Uterus (tissue), 4 donors: ENCODE results near the gene CARD11. TPM values are rescaled to one million over a fixed set of nuclear protein-coding genes. Genes with fewer than 3 reads are reported as not detected.

ENCODE experiments used
- DNase-seq, 2 donors: peaks; one replicate each; pipeline ENCODE4 v3.0.0-alpha.2; 2019 to 2020
- H3K27ac ChIP-seq, 2 donors: fragments of 200-600 bp; sonication (generic); 1 replicate in 1 of 2; 2 replicates in 1 of 2; pipeline ENCODE4 v1.5.1; 2016 to 2018
- H3K27me3 ChIP-seq, 2 donors: fragments of 200-600 bp; sonication (generic); one replicate each; pipeline ENCODE4 v1.5.1; 2018 to 2019; ENCODE audit warnings: control low read depth in 1 of 2
- H3K36me3 ChIP-seq, 2 donors: fragments of 200-600 bp; sonication (generic); one replicate each; pipeline ENCODE4 v1.5.1; 2019; ENCODE audit warnings: control low read depth in 1 of 2
- H3K4me1 ChIP-seq, 2 donors: fragments of 200-600 bp; sonication (generic); one replicate each; pipeline ENCODE4 v1.5.1; 2018 to 2019; ENCODE audit warnings: control low read depth in 1 of 2
- H3K4me3 ChIP-seq, 2 donors: fragments of 200-600 bp; sonication (generic); 1 replicate in 1 of 2; 2 replicates in 1 of 2; pipeline ENCODE4 v1.5.1; 2018 to 2019; ENCODE audit warnings: mild to moderate bottlenecking in 1 of 2
- H3K9me3 ChIP-seq, 2 donors: fragments of 200-600 bp; sonication (generic); one replicate each; pipeline ENCODE4 v1.5.1; 2019; ENCODE audit warnings: control low read depth in 1 of 2
- CTCF ChIP-seq, 4 experiments: fragments of 200-600 bp in 2 of 4; fragments of 450-650 bp in 2 of 4; sonication (generic) in 2 of 4; IDR thresholded peaks; one replicate each; pipeline ENCODE4 v1.5.1; 2016 to 2019; ENCODE audit warnings: antibody characterized with exemption in 4 of 4, mild to moderate bottlenecking in 2 of 4, moderate library complexity in 1 of 4
- POLR2A ChIP-seq, 2 donors: fragments of 450-650 bp; IDR thresholded peaks; one replicate each; pipeline ENCODE4 v1.6.1; 2016; ENCODE audit warnings: antibody characterized with exemption in 2 of 2, mild to moderate bottlenecking in 1 of 2, moderate library complexity in 1 of 2
- intact Hi-C: fragments of 100-400 bp; cut with DNase I; formaldehyde crosslinking; loops from one replicate; pipeline ENCODE4 v1.15.1; 2023; ENCODE audit warnings: low total_unique reads
- total RNA-seq, 4 donors: library from RNA; depleted of rRNA in 3 of 4; stranded (reverse); fragments of >200 nt in 3 of 4; gene quantifications; one replicate each; pipeline versions ENCODE4 v1.1.0 to v1.2.4, GENCODE V29; 2014 to 2023
- donor health status: DM: yes; HTN: yes; CAD: no.

Gene CARD11
- total RNA-seq, 4 donors from 2014 or later, result 0.95 to 1.0 TPM; not detected in 2

GRCh38 chr7:3013975-3014792 lies 29.5 kb downstream of the CARD11 start:
- no peak overlapping the region for H3K4me3 ChIP-seq
- DNase-seq, result no peak
- H3K27ac ChIP-seq, result no peak overlapping the region
- TF ChIP-seq POLR2A (IDR thresholded peaks at IDR 0.05) (no peak), CTCF (IDR thresholded peaks at IDR 0.05) (no peak)
- no peaks in the 10 kb centered on the region for H3K4me1 ChIP-seq
- no peaks in the 10 kb centered on the region for H3K27me3 ChIP-seq
- intact Hi-C loops, result no loop called here
- H3K9me3 ChIP-seq, result no peaks in the 10 kb centered on the region
- H3K36me3 ChIP-seq, result no peaks in the 10 kb centered on the region

- intact Hi-C loops, result no loop called here
- H3K27ac ChIP-seq, result no peak overlapping the region
- DNase-seq, result no peak
- no peaks in the 10 kb centered on the region for H3K4me1 ChIP-seq
- H3K9me3 ChIP-seq, result no peaks in the 10 kb centered on the region
- TF ChIP-seq CTCF (IDR thresholded peaks at IDR 0.05), result no peak
- TF ChIP-seq POLR2A (IDR thresholded peaks at IDR 0.05), result no peak
- no peaks in the 10 kb centered on the region for H3K27me3 ChIP-seq
- H3K36me3 ChIP-seq, result no peaks in the 10 kb centered on the region
- H3K4me3 ChIP-seq, result no peak overlapping the region
Measured at GRCh38 chr7:3011211-3011852, 32.3 kb downstream of the CARD11 start.

- intact Hi-C loops, result no loop called here
Measured at GRCh38 chr7:3010161-3010560, 33.5 kb downstream of the CARD11 start.

GRCh38 chr7:3009086-3009485 lies 34.6 kb downstream of the CARD11 start:
- intact Hi-C loops, result no loop called here
- DNase-seq, result no peak
- Histone ChIP-seq H3K27ac (no peak overlapping the region), H3K4me3 (no peak overlapping the region), H3K27me3 (no peaks in the 10 kb centered on the region), H3K36me3 (no peaks in the 10 kb centered on the region), H3K9me3 (no peaks in the 10 kb centered on the region), H3K4me1 (no peaks in the 10 kb centered on the region)
- TF ChIP-seq POLR2A (IDR thresholded peaks at IDR 0.05) (no peak), CTCF (IDR thresholded peaks at IDR 0.05) (no peak)

More at GRCh38 chr7:3010161-3010560, 33.5 kb downstream of the CARD11 start:
- TF ChIP-seq POLR2A (IDR thresholded peaks at IDR 0.05) (no peak), CTCF (IDR thresholded peaks at IDR 0.05) (no peak)
- no peak overlapping the region for H3K27ac ChIP-seq
- H3K27me3 ChIP-seq, result no peaks in the 10 kb centered on the region
- H3K36me3 ChIP-seq, result no peaks in the 10 kb centered on the region
- no peak for DNase-seq
- H3K9me3 ChIP-seq, result no peaks in the 10 kb centered on the region
- H3K4me1 ChIP-seq, result no peaks in the 10 kb centered on the region
- no peak overlapping the region for H3K4me3 ChIP-seq

GRCh38 chr7:3008386-3008785 lies 35.3 kb downstream of the CARD11 start:
- H3K9me3 ChIP-seq, result no peaks in the 10 kb centered on the region
- no peak for DNase-seq
- TF ChIP-seq POLR2A (IDR thresholded peaks at IDR 0.05) (no peak), CTCF (IDR thresholded peaks at IDR 0.05) (no peak)
- no peak overlapping the region for H3K4me3 ChIP-seq
- H3K27ac ChIP-seq, result no peak overlapping the region
- H3K27me3 ChIP-seq, result no peaks in the 10 kb centered on the region
- no peaks in the 10 kb centered on the region for H3K4me1 ChIP-seq
- intact Hi-C loops, result no loop called here
- H3K36me3 ChIP-seq, result no peaks in the 10 kb centered on the region
